ENCODE results near the gene DLGAP1. TPM values are rescaled to one million over a fixed set of nuclear protein-coding genes. Genes with fewer than 3 reads are reported as not detected.

The DLGAP1 gene
- total and polyA plus RNA-seq, 2 of the 8 experiments (the other 6 are each of a cell fraction or from before 2014, with no cell fraction given), result 11.8 to 16.9 TPM

GRCh38 chr18:3689986-3690763 is 764.9 kb downstream of the DLGAP1 start:
- Histone ChIP-seq H3K4me2 (ENCODE audit: insufficient read depth in 1 of 2, low read depth in 2 of 2, low read length in 2 of 2) (no peak overlapping the region), H3K4me3 (ENCODE audit: extremely low read depth in 1 of 4, insufficient read depth in 2 of 4, low read depth in 3 of 4, low read length in 4 of 4) (no peak overlapping the region), H3K27ac (ENCODE audit: low read depth, low read length) (no peak overlapping the region), H4K20me1 (replicated peaks in 1 of 2; ENCODE audit: control insufficient read depth in 1 of 2, insufficient read depth in 2 of 2, low read length in 2 of 2) (no peaks in the 10 kb centered on the region), H2AFZ (ENCODE audit: low read length) (no peak overlapping the region), H3K23me2 (ENCODE audit: low read depth, low read length) (no peaks in the 10 kb centered on the region), H2BK120ac (replicated peaks; ENCODE audit: low read depth, low read length) (peak overlapping the region; percentile 47), H2BK12ac (ENCODE audit: low read depth, low read length) (no peak overlapping the region), H3K56ac (replicated peaks; ENCODE audit: insufficient read length, low read depth, low read length) (no peak overlapping the region), H4K5ac (ENCODE audit: insufficient read length, low read depth, low read length) (no peak overlapping the region), H3K14ac (ENCODE audit: insufficient read length) (no peak overlapping the region), H4K8ac (ENCODE audit: extremely low read depth, insufficient read depth, low read length) (no peak overlapping the region), H3K79me2 (ENCODE audit: control insufficient read depth in 1 of 2, insufficient read depth in 2 of 2, low read length in 2 of 2) (no peaks in the 10 kb centered on the region), H3K36me3 (ENCODE audit: control insufficient read depth in 2 of 4, insufficient read depth in 4 of 4, low read length in 3 of 4) (no peaks in the 10 kb centered on the region), H3K79me1 (ENCODE audit: low read depth, low read length) (no peaks in the 10 kb centered on the region), H2BK15ac (ENCODE audit: low read length) (no peak overlapping the region), H2AK5ac (ENCODE audit: low read depth, low read length) (no peak overlapping the region), H3K4ac (replicated peaks; ENCODE audit: insufficient read length, low read depth, low read length) (no peak overlapping the region), H3K9me3 (ENCODE audit: insufficient read depth in 2 of 2, low read depth in 1 of 2, low read length in 1 of 2) (no peaks in the 10 kb centered on the region), H3K4me1 (replicated peaks in 1 of 4; ENCODE audit: control insufficient read depth in 3 of 4, insufficient read depth in 4 of 4, low read length in 3 of 4) (peaks cover 0 to 6% (median 0%) of the 10 kb centered on the region in 4 experiments; a peak in 2 of 7 replicates), H2BK5ac (ENCODE audit: low read depth, low read length) (no peak overlapping the region), H3K23ac (ENCODE audit: insufficient read length) (no peak overlapping the region), H3K18ac (ENCODE audit: extremely low read depth, low read length) (no peak overlapping the region), H4K91ac (replicated peaks; ENCODE audit: insufficient read length, low read length) (no peak overlapping the region), H3K27me3 (replicated peaks in 1 of 4; ENCODE audit: control insufficient read depth in 3 of 4, extremely low read depth in 1 of 4, insufficient read depth in 3 of 4, low read length in 3 of 4) (no peaks in the 10 kb centered on the region), H2BK20ac (ENCODE audit: low read length) (no peak overlapping the region), H3K9ac (replicated peaks in 1 of 4; ENCODE audit: extremely low read depth in 1 of 4, low read depth in 3 of 4, low read length in 3 of 4) (no peak overlapping the region)
- TF ChIP-seq, protein P1, sequence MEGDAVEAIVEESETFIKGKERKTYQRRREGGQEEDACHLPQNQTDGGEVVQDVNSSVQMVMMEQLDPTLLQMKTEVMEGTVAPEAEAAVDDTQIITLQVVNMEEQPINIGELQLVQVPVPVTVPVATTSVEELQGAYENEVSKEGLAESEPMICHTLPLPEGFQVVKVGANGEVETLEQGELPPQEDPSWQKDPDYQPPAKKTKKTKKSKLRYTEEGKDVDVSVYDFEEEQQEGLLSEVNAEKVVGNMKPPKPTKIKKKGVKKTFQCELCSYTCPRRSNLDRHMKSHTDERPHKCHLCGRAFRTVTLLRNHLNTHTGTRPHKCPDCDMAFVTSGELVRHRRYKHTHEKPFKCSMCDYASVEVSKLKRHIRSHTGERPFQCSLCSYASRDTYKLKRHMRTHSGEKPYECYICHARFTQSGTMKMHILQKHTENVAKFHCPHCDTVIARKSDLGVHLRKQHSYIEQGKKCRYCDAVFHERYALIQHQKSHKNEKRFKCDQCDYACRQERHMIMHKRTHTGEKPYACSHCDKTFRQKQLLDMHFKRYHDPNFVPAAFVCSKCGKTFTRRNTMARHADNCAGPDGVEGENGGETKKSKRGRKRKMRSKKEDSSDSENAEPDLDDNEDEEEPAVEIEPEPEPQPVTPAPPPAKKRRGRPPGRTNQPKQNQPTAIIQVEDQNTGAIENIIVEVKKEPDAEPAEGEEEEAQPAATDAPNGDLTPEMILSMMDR (IDR thresholded peaks at IDR 0.05; ENCODE audit: control extremely low read depth in 1 of 3, insufficient read depth in 1 of 3, low read depth in 1 of 3, low read length in 3 of 3), result no peak; a peak in 1 of 4 replicates
- peak; percentile 18 to 31; a peak in 2 of 4 replicates for TF ChIP-seq RAD21 (IDR thresholded peaks at IDR 0.05 in 1 of 2, conservative IDR thresholded peaks at IDR 0.05 in 1 of 2; ENCODE audit: low read depth in 2 of 2, low read length in 2 of 2)
- TF ChIP-seq POU5F1 (IDR thresholded peaks at IDR 0.05; ENCODE audit: low read depth, low read length), result no peak
- no peak for TF ChIP-seq ZNF274 (IDR thresholded peaks at IDR 0.05; ENCODE audit: borderline replicate concordance, extremely low read depth, low read length)
- WGBS, 2 experiments (ENCODE audit: extremely low coverage in 1 of 2, insufficient coverage in 1 of 2, insufficient read length in 1 of 2, insufficient replicate concordance in 2 of 2, low coverage in 1 of 2, low lambda C conversion rate in 2 of 2, missing lambda C conversion rate in 1 of 2), result 73% methylated on average over 9 of the region's 9 CpGs; no CpG with 5 or more reads in 1 of the 2 experiments
- no peak for FAIRE-seq
- ChIA-PET CTCF (ENCODE audit: partially characterized antibody) (interaction anchor here (0.6 to 2.8 kb wide), 7 partner anchors 10 to 306 kb away, joined by 3 to 9 read pairs (median 4); no protein-coding TSS in a partner anchor), POLR2A (ENCODE audit: partially characterized antibody) (interaction anchor here (1.0 kb wide), 1 partner anchor 411 kb away, joined by 3 read pairs; no protein-coding TSS in a partner anchor)
- no peak for DNase-seq (ENCODE audit: low read depth in 1 of 2, low spot score in 2 of 2)
